ENCODE measurements around the gene CIART.
A peak's percentile ranks its signal among the peaks of the same experiment; 100 is the strongest.
"Not testable (repeated sequence)": the region's sequence is repeated elsewhere in the genome, so short reads cannot be mapped to it uniquely, and the experiment has no call there.

CIART gene

DNA sequence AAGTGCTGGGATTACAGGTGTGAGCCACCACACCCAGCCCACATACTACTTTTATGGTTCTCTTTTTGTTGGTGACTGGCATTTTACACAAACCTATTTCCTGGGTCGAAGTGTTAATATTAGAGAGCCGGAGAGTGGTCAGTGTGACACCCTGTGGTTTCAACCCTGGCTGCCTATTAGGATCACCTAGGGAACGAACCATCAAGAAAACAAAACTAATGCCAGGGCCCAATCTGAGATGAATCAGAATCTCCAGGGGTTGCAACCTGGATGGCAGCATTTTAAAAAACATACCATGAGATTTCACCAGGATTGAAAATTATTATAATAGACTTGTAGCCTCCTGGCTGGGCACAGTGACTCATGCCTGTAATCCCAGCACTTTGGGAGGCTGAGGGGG is 17.4 kb downstream of the CIART start:
- no peak for DNase-seq (ENCODE audit: low read depth)
- no peak overlapping the region for H3K4me3 ChIP-seq (ENCODE audit: low read depth, low read length)

GRCh38 chr1:150302338-150302737 is 20.0 kb downstream of the CIART start:
- no peak overlapping the region for H3K4me3 ChIP-seq (ENCODE audit: low read depth, low read length)
- DNase-seq (ENCODE audit: low read depth): no peak

GRCh38 chr1:150302902-150303301 is 20.5 kb downstream of the CIART start:
- no peak overlapping the region for H3K4me3 ChIP-seq (ENCODE audit: low read depth, low read length)
- DNase-seq (ENCODE audit: low read depth): no peak

DNA sequence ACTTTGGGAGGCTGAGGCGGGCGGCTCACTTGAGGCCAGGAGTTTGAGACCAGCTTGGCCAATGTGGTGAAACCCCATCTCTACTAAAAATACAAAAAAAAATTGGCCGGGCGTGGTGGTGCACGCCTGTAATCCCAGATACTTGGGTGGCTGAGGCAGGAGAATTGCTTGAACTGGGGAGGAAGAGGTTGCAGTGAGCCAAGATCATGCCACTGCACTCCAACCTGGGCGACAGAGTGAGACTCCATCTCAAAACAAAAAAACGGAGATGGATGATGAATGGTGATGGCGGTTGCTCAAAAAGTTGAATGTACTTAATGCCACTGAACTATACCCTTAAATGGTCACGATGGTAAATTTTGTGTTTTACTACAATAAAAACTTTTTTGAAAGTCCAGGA is 26.2 kb downstream of the CIART start:
- DNase-seq (ENCODE audit: low read depth); H3K4me3 ChIP-seq (ENCODE audit: low read depth, low read length): not testable (repeated sequence)

- no peak overlapping the region for H3K4me3 ChIP-seq (ENCODE audit: low read depth, low read length)
- DNase-seq (ENCODE audit: low read depth): peak; percentile 16
Measured at GRCh38 chr1:150309758-150310508, 27.6 kb downstream of the CIART start.

- no peak for DNase-seq (ENCODE audit: low read depth)
- H3K4me3 ChIP-seq (ENCODE audit: low read depth, low read length): no peak overlapping the region
Measured at GRCh38 chr1:150311762-150312161, 29.4 kb downstream of the CIART start.

DNA sequence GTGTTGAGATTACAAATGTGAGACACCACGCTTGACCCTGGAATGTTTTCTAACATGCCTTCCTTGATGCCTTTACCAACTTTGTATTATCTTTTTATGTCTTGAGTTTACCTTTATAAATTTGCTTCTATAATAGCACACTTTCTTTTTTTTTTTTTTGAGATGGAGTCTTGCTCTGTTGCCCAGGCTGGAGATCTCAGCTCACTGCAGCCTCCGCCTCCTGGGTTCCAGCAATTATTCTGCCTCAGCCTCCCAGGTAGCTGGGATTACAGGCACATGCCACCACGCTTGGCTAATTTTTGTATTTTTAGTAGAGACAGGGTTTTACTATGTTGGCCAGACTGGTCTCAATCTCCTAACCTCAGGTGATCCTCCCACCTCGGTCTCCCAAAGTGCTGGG is 32.3 kb downstream of the CIART start:
- DNase-seq (ENCODE audit: low read depth); H3K4me3 ChIP-seq (ENCODE audit: low read depth, low read length): not testable (repeated sequence)

GRCh38 chr1:150320667-150320978 is 38.3 kb downstream of the CIART start:
- H3K4me3 ChIP-seq (ENCODE audit: low read depth, low read length): peak overlapping the region; percentile 95
- DNase-seq (ENCODE audit: low read depth): no peak

DNA sequence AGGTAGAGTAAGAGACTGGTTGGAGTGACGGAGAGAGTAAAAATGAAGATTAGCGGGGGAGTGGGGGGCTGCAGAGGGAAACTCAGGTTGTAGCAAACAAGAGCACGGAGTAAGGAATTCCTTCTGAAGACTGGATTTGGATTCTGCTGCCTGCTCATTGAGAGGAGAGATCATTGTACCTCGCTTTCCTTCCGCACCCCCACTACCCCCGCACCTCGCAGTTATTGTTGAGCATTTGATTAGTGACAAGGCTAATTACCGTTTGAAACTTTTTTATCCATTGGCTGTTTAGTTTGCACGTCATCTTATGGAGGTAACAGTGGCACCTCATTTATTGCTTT is 39.4 kb downstream of the CIART start:
- peak overlapping the region; percentile 95 for H3K4me3 ChIP-seq (ENCODE audit: low read depth, low read length)
- DNase-seq (ENCODE audit: low read depth): no peak

DNA sequence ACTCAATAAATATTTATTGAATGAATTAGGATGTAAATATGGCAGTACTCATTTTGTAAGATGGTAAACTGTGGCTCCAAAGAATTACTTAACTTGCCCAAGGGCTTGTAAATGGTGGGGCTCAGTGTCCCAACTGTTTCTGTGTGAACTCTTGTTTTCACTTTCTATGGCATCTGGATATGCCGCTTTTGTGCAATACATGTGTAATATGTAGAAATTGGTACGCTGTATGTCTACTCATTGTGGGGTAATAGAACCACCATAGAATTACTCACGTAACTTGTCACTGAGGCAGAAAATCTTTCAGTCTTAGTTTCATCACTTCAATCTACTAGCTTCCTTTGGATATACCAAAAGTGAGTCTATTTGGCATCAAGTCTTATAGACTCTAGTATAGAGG is 40.0 kb downstream of the CIART start:
- peak overlapping the region; percentile 95 for H3K4me3 ChIP-seq (ENCODE audit: low read depth, low read length)
- DNase-seq (ENCODE audit: low read depth): no peak

DNA sequence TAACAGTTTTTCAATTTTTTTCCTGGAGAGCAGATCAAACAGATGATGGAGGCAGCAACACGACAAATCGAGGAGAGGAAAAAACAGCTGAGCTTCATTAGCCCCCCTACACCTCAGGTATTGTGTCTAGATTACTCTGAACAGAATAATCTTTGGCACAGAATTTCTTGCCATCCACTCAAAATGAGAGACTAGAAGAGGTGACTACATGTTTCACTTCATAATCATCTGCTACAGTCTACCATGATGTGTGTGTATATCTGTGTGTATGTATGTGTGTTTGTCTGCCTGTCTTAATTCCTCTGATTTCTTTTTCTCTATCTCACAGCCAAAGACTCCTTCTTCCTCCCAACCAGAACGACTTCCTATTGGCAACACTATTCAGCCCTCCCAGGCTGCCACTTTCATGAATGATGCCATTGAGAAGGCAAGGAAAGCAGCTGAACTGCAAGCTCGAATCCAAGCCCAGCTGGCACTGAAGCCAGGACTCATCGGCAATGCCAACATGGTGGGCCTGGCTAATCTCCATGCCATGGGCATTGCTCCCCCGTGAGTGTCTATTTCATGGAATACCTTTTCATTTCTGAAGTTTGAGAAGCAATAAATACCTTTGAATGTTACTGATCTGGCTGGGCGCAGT is 50.4 kb downstream of the CIART start:
- no peak overlapping the region for H3K4me3 ChIP-seq (ENCODE audit: low read depth, low read length)
- no peak for DNase-seq (ENCODE audit: low read depth)

All from skeletal muscle cell (primary cell).